SK-N-SH (cell line): ENCODE data around the gene ZNF892. TPM values are rescaled to one million over a fixed set of nuclear protein-coding genes. Genes with fewer than 3 reads are reported as not detected.

Source experiments
- CTCF ChIA-PET: fragments of 300-600, 350-600 bp; formaldehyde crosslinking; extraction: SDS; loops from one replicate; lab custom pipeline; 2021; lab: Yijun Ruan, JAX
- POLR2A ChIA-PET: fragments of 350-600 bp; sonication (Branson Sonifier 250); formaldehyde crosslinking; extraction: SDS; loops from one replicate; lab custom pipeline; 2020; ENCODE audit warnings: antibody characterized with exemption, inconsistent platforms; lab: Yijun Ruan, JAX
- DNase-seq: peaks from one replicate; pipeline ENCODE4 v3.0.0; 2012
- H2AFZ ChIP-seq: fragments of 200-600 bp; sonication (generic); 2 replicates; pipeline ENCODE4 v1.8.1; 2016; ENCODE audit warnings: antibody characterized with exemption, mild to moderate bottlenecking, low read depth
- H3F3A ChIP-seq: fragments of 200-600 bp; sonication (generic); replicated peaks from 2 replicates; pipeline ENCODE3; 2016; ENCODE audit warnings: antibody characterized with exemption, mild to moderate bottlenecking; ENCODE audit not compliant: insufficient read depth
- H3K27ac ChIP-seq, 2 experiments: fragments of 200-500 bp in 1 of 2; fragments of 200-600 bp in 1 of 2; sonication (Bioruptor generic) in 1 of 2; sonication (generic), shearing (Covaris generic) in 1 of 2; 2 replicates each; pipeline versions ENCODE4 v1.5.1 to v1.6.1; 2014 to 2016; ENCODE audit warnings: low read depth in 2 of 2, inconsistent platforms in 1 of 2, low read length in 1 of 2, mild to moderate bottlenecking in 1 of 2, mixed read lengths in 1 of 2
- H3K27me3 ChIP-seq: fragments of 200-600 bp; sonication (generic), shearing (Covaris generic); 2 replicates; pipeline ENCODE4 v1.6.1; 2016; ENCODE audit warnings: mixed run types; ENCODE audit not compliant: insufficient read depth
- H3K36me3 ChIP-seq, 2 experiments: fragments of 200-500 bp in 1 of 2; fragments of 200-600 bp in 1 of 2; sonication (Bioruptor generic) in 1 of 2; sonication (generic) in 1 of 2; replicated peaks in 1 of 2; 2 replicates each; pipeline versions ENCODE3 to v1.5.1; 2014 to 2016; ENCODE audit warnings: low read length in 1 of 2, mild to moderate bottlenecking in 1 of 2; ENCODE audit not compliant: insufficient read depth in 2 of 2, control insufficient read depth in 1 of 2
- H3K4me1 ChIP-seq, 2 experiments: fragments of 200-500 bp in 1 of 2; fragments of 200-600 bp in 1 of 2; sonication (Bioruptor generic) in 1 of 2; sonication (generic), shearing (Covaris generic) in 1 of 2; 2 replicates each; pipeline versions ENCODE4 v1.5.1 to v1.6.1; 2014 to 2016; ENCODE audit warnings: low read depth in 1 of 2, low read length in 1 of 2, mixed run types in 1 of 2; ENCODE audit not compliant: insufficient read depth in 2 of 2, control insufficient read depth in 1 of 2
- H3K4me2 ChIP-seq: fragments of 200-600 bp; sonication (generic), shearing (Covaris generic); 2 replicates; pipeline ENCODE4 v1.6.1; 2017; ENCODE audit warnings: mixed run types
- H3K4me3 ChIP-seq, 2 experiments: fragments of 200-500 bp in 1 of 2; fragments of 200-600 bp in 1 of 2; sonication (Bioruptor generic) in 1 of 2; sonication (generic), shearing (Covaris generic) in 1 of 2; 2 replicates each; pipeline versions ENCODE4 v1.5.1 to v1.8.1; 2014 to 2016; ENCODE audit warnings: low read depth in 2 of 2, inconsistent platforms in 1 of 2, low read length in 1 of 2, mild to moderate bottlenecking in 1 of 2, mixed read lengths in 1 of 2, moderate library complexity in 1 of 2
- H3K79me2 ChIP-seq: fragments of 200-600 bp; sonication (generic); 2 replicates; pipeline ENCODE4 v1.8.1; 2017; ENCODE audit warnings: mild to moderate bottlenecking; ENCODE audit not compliant: insufficient read depth
- H3K9ac ChIP-seq: fragments of 200-600 bp; sonication (generic); 2 replicates; pipeline ENCODE4 v1.6.1; 2017; ENCODE audit warnings: mixed run types
- H3K9me2 ChIP-seq: fragments of 200-600 bp; sonication (generic); 2 replicates; pipeline ENCODE4 v1.6.1; 2017; ENCODE audit warnings: mixed run types
- H3K9me3 ChIP-seq: fragments of 200-600 bp; sonication (generic); 2 replicates; pipeline ENCODE4 v1.6.1; 2017; ENCODE audit warnings: mixed run types, mild to moderate bottlenecking, moderate library complexity
- H4K20me1 ChIP-seq: fragments of 200-600 bp; sonication (generic); 2 replicates; pipeline ENCODE4 v1.6.1; 2017; ENCODE audit warnings: mild to moderate bottlenecking, mixed run types; ENCODE audit not compliant: insufficient read depth
- EP300 ChIP-seq, 2 experiments: IDR thresholded peaks; 2 replicates each; pipeline versions ENCODE4 v1.4.0 to v1.6.1; 2012; ENCODE audit warnings: borderline replicate concordance in 1 of 2, low read depth in 1 of 2, low read length in 1 of 2
- GATA2 ChIP-seq: sonication (generic); formaldehyde crosslinking; IDR thresholded peaks from 2 replicates; pipeline ENCODE4 v1.5.0; 2020; ENCODE audit warnings: mild to moderate bottlenecking, missing genetic modification reagents
- JUND ChIP-seq: IDR thresholded peaks from 2 replicates; pipeline ENCODE4 v1.4.0; 2012
- MEF2A ChIP-seq: IDR thresholded peaks from 2 replicates; pipeline ENCODE4 v1.4.0; 2012; ENCODE audit warnings: low read depth, borderline replicate concordance
- MXI1 ChIP-seq: IDR thresholded peaks from 2 replicates; pipeline ENCODE4 v1.6.1; 2012; ENCODE audit warnings: mild to moderate bottlenecking, low read depth, low read length, improper control_type of control experiment
- NFIC ChIP-seq: IDR thresholded peaks from 2 replicates; pipeline ENCODE4 v1.4.0; 2012; ENCODE audit warnings: borderline replicate concordance
- NRF1 ChIP-seq: IDR thresholded peaks from 2 replicates; pipeline ENCODE4 v1.6.1; 2012; ENCODE audit warnings: low read depth, mild to moderate bottlenecking, low read length
- RAD21 ChIP-seq: IDR thresholded peaks from 2 replicates; pipeline ENCODE4 v1.6.1; 2012; ENCODE audit warnings: mild to moderate bottlenecking, low read length
- RCOR1 ChIP-seq: fragments of 150-350 bp; IDR thresholded peaks from 2 replicates; pipeline ENCODE4 v1.6.1; 2017; ENCODE audit warnings: antibody characterized with exemption, low read length
- RFX5 ChIP-seq: IDR thresholded peaks from 2 replicates; pipeline ENCODE4 v1.6.1; 2012; ENCODE audit warnings: mild to moderate bottlenecking, improper control_type of control experiment, low read length
- RXRA ChIP-seq: IDR thresholded peaks from 2 replicates; pipeline ENCODE4 v1.4.0; 2012; ENCODE audit warnings: low read depth, mild to moderate bottlenecking, borderline replicate concordance
- SIN3A ChIP-seq: IDR thresholded peaks from 2 replicates; pipeline ENCODE4 v1.6.1; 2012; ENCODE audit warnings: low read depth, mild to moderate bottlenecking, low read length, moderate library complexity, borderline replicate concordance
- SMC3 ChIP-seq: IDR thresholded peaks from 2 replicates; pipeline ENCODE4 v1.6.1; 2012; ENCODE audit warnings: low read depth, low read length, improper control_type of control experiment
- TEAD4 ChIP-seq: IDR thresholded peaks from 2 replicates; pipeline ENCODE4 v1.4.0; 2012; ENCODE audit warnings: mild to moderate bottlenecking, borderline replicate concordance; ENCODE audit not compliant: insufficient read depth
- USF2 ChIP-seq: fragments of 150-350 bp; IDR thresholded peaks from 2 replicates; pipeline ENCODE4 v1.6.1; 2017; ENCODE audit warnings: antibody characterized with exemption, low read length, low read depth, borderline replicate concordance
- WGBS: methylation state at CpG from one replicate; pipeline ENCODE4 v1.1.6; 2017; ENCODE audit warnings: low lambda C conversion rate; 5-methylcytosine and 5-hydroxymethylcytosine counted together
- polyA plus RNA-seq, 3 experiments: library from polyadenylated mRNA; depleted of rRNA; stranded (reverse); fragments of >200 nt; gene quantifications; 2 replicates each; pipeline ENCODE4 v1.2.3, GENCODE V29; 2012
- TF ChIP-seq, protein P1 (sequence below): fragments of 200-600 bp; sonication (generic); IDR thresholded peaks from 2 replicates; pipeline ENCODE4 v1.6.1; 2017; ENCODE audit warnings: antibody characterized with exemption, mild to moderate bottlenecking, moderate library complexity
- TF ChIP-seq, protein P2 (sequence below): IDR thresholded peaks from 2 replicates; pipeline ENCODE4 v1.4.0; 2012; ENCODE audit warnings: low read depth

The ZNF892 gene
- polyA plus RNA-seq, 1 of the 3 experiments (the other 2 are of a cell fraction), result 1.4 TPM

DNA sequence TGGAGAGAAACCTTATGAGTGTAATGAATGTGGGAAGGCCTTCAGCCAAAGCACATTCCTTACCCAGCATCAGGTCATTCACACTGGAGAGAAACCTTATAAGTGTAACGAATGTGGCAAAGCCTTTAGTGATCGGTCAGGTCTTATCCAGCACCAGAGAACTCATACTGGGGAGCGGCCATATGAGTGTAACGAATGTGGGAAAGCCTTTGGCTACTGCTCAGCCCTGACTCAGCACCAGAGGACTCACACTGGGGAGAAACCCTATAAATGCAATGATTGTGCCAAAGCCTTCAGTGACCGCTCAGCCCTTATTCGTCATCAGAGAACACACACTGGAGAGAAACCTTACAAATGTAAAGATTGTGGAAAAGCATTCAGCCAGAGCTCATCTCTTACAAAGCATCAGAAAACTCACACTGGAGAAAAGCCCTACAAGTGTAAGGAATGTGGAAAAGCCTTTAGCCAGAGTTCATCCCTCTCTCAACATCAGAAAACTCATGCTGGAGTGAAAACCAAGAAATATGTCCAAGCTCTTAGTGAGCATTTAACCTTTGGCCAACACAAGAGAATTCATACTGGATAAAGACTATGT lies 7.8 kb downstream of the ZNF892 start:
- Histone ChIP-seq H2AFZ (no peak overlapping the region), H3K4me3 (peak overlapping the region in 1 of 2 experiments; percentile 17; a peak in 1 of 4 replicates), H3K79me2 (no peaks in the 10 kb centered on the region), H3K36me3 (peaks cover 49 to 57% of the 10 kb centered on the region in 2 experiments), H3K27me3 (no peaks in the 10 kb centered on the region), H3K9me3 (peaks cover 20% of the 10 kb centered on the region; the same call in 1 of the 2 replicates), H4K20me1 (no peaks in the 10 kb centered on the region), H3K27ac (no peak overlapping the region), H3K4me2 (no peak overlapping the region), H3K9me2 (no peaks in the 10 kb centered on the region), H3F3A (no peaks in the 10 kb centered on the region), H3K9ac (no peak overlapping the region), H3K4me1 (no peaks in the 10 kb centered on the region)
- no peak for DNase-seq
- ChIA-PET POLR2A (no interaction called here), CTCF (no interaction called here)
- no peak for TF ChIP-seq EP300 (IDR thresholded peaks at IDR 0.05; ENCODE audit: borderline replicate concordance in 1 of 2, low read depth in 1 of 2, low read length in 1 of 2)
- WGBS, result 91% methylated on average over 6 of the region's 6 CpGs

DNA sequence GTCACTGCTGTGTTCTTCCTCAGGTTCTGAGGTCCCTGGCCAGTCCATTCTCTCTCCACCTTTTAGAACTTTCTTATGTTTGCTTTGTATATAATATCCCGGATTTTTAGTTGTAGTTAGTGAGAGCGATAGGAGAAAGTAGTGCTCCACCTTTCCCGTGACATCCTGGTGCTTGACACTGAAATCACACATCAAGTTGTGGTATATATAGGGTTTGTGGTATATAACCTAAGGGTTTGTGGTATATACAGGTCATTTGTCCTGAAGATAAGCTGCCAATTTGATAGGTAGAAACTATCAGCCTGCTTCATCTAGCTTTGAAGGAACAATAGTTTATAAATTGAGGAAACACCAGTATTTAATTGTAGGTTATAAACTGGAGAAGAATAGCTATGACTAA lies 13.1 kb downstream of the ZNF892 start:
- 84% methylated on average over 3 of the region's 3 CpGs for WGBS
- H3K9me2 ChIP-seq, result no peaks in the 10 kb centered on the region
- no peak overlapping the region for H2AFZ ChIP-seq
- peaks cover 6 to 21% of the 10 kb centered on the region in 2 experiments for H3K36me3 ChIP-seq
- no peak for DNase-seq
- ChIA-PET CTCF (interaction anchor here (1.9 kb wide), 1 partner anchor 12 kb away, joined by 8 read pairs; no protein-coding TSS in a partner anchor), POLR2A (no interaction called here)
- H3K4me3 ChIP-seq, result no peak overlapping the region
- H3F3A ChIP-seq, result no peaks in the 10 kb centered on the region
- H4K20me1 ChIP-seq, result no peaks in the 10 kb centered on the region
- no peak overlapping the region for H3K27ac ChIP-seq
- H3K79me2 ChIP-seq, result no peaks in the 10 kb centered on the region
- TF ChIP-seq USF2, result no peak
- no peaks in the 10 kb centered on the region for H3K4me1 ChIP-seq
- H3K27me3 ChIP-seq, result no peaks in the 10 kb centered on the region
- no peak overlapping the region for H3K9ac ChIP-seq
- no peak overlapping the region for H3K4me2 ChIP-seq
- 0 out of 2 replicates have a peak, but pooled peaks cover 4% of the 10 kb centered on the region for H3K9me3 ChIP-seq

DNA sequence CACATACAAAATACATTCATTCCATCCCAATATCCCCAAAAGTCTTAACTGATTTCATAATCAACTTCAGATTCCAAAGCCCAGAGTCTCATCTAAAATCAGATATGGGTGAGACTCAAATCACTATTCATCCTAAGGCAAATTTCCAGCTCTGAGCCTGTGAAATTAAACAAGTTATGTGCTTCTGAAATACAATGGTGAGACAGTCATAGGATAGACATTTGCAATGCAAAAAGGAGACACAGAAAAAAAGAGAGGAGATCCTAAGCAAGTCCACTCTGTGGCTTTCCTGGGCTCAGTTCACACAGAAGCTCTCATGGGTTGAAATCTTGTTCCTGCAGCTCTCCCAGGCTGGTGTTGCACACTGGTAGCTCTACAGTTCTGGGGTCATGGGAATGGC lies 18.3 kb downstream of the ZNF892 start:
- Histone ChIP-seq H4K20me1 (no peaks in the 10 kb centered on the region), H3K9ac (no peak overlapping the region), H3K36me3 (peaks cover 0 to 5% of the 10 kb centered on the region in 2 experiments), H3K9me2 (no peaks in the 10 kb centered on the region), H3K79me2 (no peaks in the 10 kb centered on the region), H3K27ac (no peak overlapping the region), H3K4me2 (no peak overlapping the region), H3F3A (no peaks in the 10 kb centered on the region), H3K4me3 (no peak overlapping the region), H3K27me3 (no peaks in the 10 kb centered on the region), H3K4me1 (no peaks in the 10 kb centered on the region), H2AFZ (no peak overlapping the region), H3K9me3 (no peaks in the 10 kb centered on the region)
- CTCF ChIA-PET, result interaction anchor here (0.6 to 1.5 kb wide), 2 partner anchors 13 to 98 kb away, joined by 3 read pairs; no protein-coding TSS in a partner anchor
- POLR2A ChIA-PET, result no interaction called here
- no peak for DNase-seq
- TF ChIP-seq SIN3A, result no peak
- no peak for TF ChIP-seq JUND
- TF ChIP-seq MXI1, result no peak
- no peak for TF ChIP-seq RCOR1
- TF ChIP-seq TEAD4, result no peak
- TF ChIP-seq RXRA, result no peak
- no peak for TF ChIP-seq GATA2 (CRISPR knock-in tag)
- TF ChIP-seq, protein P1, sequence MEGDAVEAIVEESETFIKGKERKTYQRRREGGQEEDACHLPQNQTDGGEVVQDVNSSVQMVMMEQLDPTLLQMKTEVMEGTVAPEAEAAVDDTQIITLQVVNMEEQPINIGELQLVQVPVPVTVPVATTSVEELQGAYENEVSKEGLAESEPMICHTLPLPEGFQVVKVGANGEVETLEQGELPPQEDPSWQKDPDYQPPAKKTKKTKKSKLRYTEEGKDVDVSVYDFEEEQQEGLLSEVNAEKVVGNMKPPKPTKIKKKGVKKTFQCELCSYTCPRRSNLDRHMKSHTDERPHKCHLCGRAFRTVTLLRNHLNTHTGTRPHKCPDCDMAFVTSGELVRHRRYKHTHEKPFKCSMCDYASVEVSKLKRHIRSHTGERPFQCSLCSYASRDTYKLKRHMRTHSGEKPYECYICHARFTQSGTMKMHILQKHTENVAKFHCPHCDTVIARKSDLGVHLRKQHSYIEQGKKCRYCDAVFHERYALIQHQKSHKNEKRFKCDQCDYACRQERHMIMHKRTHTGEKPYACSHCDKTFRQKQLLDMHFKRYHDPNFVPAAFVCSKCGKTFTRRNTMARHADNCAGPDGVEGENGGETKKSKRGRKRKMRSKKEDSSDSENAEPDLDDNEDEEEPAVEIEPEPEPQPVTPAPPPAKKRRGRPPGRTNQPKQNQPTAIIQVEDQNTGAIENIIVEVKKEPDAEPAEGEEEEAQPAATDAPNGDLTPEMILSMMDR, result no peak
- TF ChIP-seq NRF1, result no peak
- no peak for TF ChIP-seq MEF2A
- TF ChIP-seq, protein P2, sequence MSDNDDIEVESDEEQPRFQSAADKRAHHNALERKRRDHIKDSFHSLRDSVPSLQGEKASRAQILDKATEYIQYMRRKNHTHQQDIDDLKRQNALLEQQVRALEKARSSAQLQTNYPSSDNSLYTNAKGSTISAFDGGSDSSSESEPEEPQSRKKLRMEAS, result no peak
- TF ChIP-seq SMC3, result no peak
- no peak for TF ChIP-seq RFX5
- TF ChIP-seq RAD21, result no peak
- no peak for TF ChIP-seq NFIC
